Upper lobe of left lung (tissue), 6 donors: ENCODE results near the gene CD24. TPM values are rescaled to one million over a fixed set of nuclear protein-coding genes. Genes with fewer than 3 reads are reported as not detected.
A peak's percentile ranks its signal among the peaks of the same experiment; 100 is the strongest.

ENCODE experiments used
- ATAC-seq, 2 donors: fragments of 200-7000 bp; cut with Tn5 transposase; one replicate each; pipeline ENCODE4 v1.9.1; 2022; ENCODE audit warnings: mild to moderate bottlenecking in 2 of 2, moderate library complexity in 2 of 2; ENCODE audit not compliant: low FRiP score in 2 of 2
- DNase-seq, 2 donors: peaks; one replicate each; pipeline ENCODE4 v3.0.0-alpha.2; 2019 to 2020
- H3K27ac ChIP-seq, 4 donors: fragments of 200-600 bp; sonication (generic); one replicate each; pipeline ENCODE4 v1.5.1; 2016 to 2019
- H3K27me3 ChIP-seq, 4 donors: fragments of 200-600 bp; sonication (generic); one replicate each; pipeline ENCODE4 v1.5.1; 2017 to 2019
- H3K36me3 ChIP-seq, 4 donors: fragments of 200-600 bp; sonication (generic); one replicate each; pipeline ENCODE4 v1.5.1; 2016 to 2019
- H3K4me1 ChIP-seq, 4 donors: fragments of 200-600 bp; sonication (generic); one replicate each; pipeline ENCODE4 v1.5.1; 2018 to 2019
- H3K4me3 ChIP-seq, 4 donors: fragments of 200-600 bp; sonication (generic); one replicate each; pipeline ENCODE4 v1.5.1; 2017 to 2019; ENCODE audit warnings: mild to moderate bottlenecking in 2 of 4, moderate library complexity in 1 of 4
- H3K9me3 ChIP-seq, 4 donors: fragments of 200-600 bp; sonication (generic); one replicate each; pipeline ENCODE4 v1.5.1; 2018 to 2019
- CTCF ChIP-seq, 6 experiments: fragments of 450-650 bp in 4 of 6; fragments of 200-600 bp in 2 of 6; sonication (generic) in 2 of 6; IDR thresholded peaks; one replicate each; pipeline ENCODE4 v1.5.1; 2016 to 2019; ENCODE audit warnings: antibody characterized with exemption in 6 of 6
- EP300 ChIP-seq, 4 donors: sonication (generic); formaldehyde crosslinking; IDR thresholded peaks; one replicate each; pipeline ENCODE4 v1.5.1; 2017; ENCODE audit warnings: antibody characterized with exemption in 4 of 4, control low read depth in 2 of 4
- POLR2A ChIP-seq, 4 donors: fragments of 450-650 bp; IDR thresholded peaks; one replicate each; pipeline ENCODE4 v1.5.1; 2016 to 2017; ENCODE audit warnings: antibody characterized with exemption in 4 of 4, mild to moderate bottlenecking in 2 of 4
- POLR2AphosphoS5 ChIP-seq, 2 donors: sonication (generic); formaldehyde crosslinking; IDR thresholded peaks; one replicate each; pipeline ENCODE4 v1.5.1; 2017; ENCODE audit warnings: antibody characterized with exemption in 2 of 2
- WGBS, 2 donors: methylation state at CpG; one replicate each; pipeline ENCODE4 v1.1.5; 2017 to 2018; 5-methylcytosine and 5-hydroxymethylcytosine counted together
- total RNA-seq, 6 donors: library from RNA; depleted of rRNA in 4 of 6; stranded (reverse); fragments of >200 nt in 4 of 6; gene quantifications; one replicate each; pipeline versions ENCODE4 v1.1.0 to v1.2.1, GENCODE V29; 2016 to 2021
- donor health status: DM: no; HTN: no; CAD: no; lungs with moderate emphysema.
- donor health status: DM: no; HTN: yes; CAD: no; lungs with severe emphysema.

Gene CD24
- total RNA-seq, 6 donors from 2014 or later: 24.2 to 231 (median 43.8) TPM

GRCh38 chr6:106975738-106976064 lies 1.2 kb upstream of the CD24 start:
- Histone ChIP-seq H3K4me1 (peaks cover 19 to 33% (median 22%) of the 10 kb centered on the region in 4 donors), H3K27ac (peak overlapping the region in 2 of 4 donors; percentile 39 to 77), H3K9me3 (no peaks in the 10 kb centered on the region), H3K4me3 (peak overlapping the region in 3 of 4 donors; percentile 57 to 69 (median 68)), H3K36me3 (no peaks in the 10 kb centered on the region), H3K27me3 (peaks cover 0 to 26% (median 12%) of the 10 kb centered on the region in 4 donors)
- WGBS, 2 donors: 5 to 7% methylated on average over 10 to 12 of the region's 12 CpGs
- ATAC-seq (no peak), DNase-seq (no peak)
- TF ChIP-seq CTCF (IDR thresholded peaks at IDR 0.05): no peak
- no peak for TF ChIP-seq POLR2A (IDR thresholded peaks at IDR 0.05)
- TF ChIP-seq POLR2AphosphoS5 (IDR thresholded peaks at IDR 0.05): no peak
- no peak for TF ChIP-seq EP300 (IDR thresholded peaks at IDR 0.05)

- 0 to 3% methylated on average over 5 to 12 of the region's 90 CpGs for WGBS, 2 donors
- peaks cover 19 to 33% (median 22%) of the 10 kb centered on the region in 4 donors for H3K4me1 ChIP-seq
- no peaks in the 10 kb centered on the region for H3K9me3 ChIP-seq
- peak overlapping the region; percentile 56 to 69 (median 62) for H3K4me3 ChIP-seq
- H3K27me3 ChIP-seq: peaks cover 0 to 26% (median 12%) of the 10 kb centered on the region in 4 donors
- ATAC-seq: peak; percentile 51 to 90
- H3K27ac ChIP-seq: peak overlapping the region in 3 of 4 donors; percentile 39 to 77 (median 70)
- no peaks in the 10 kb centered on the region for H3K36me3 ChIP-seq
- TF ChIP-seq EP300 (IDR thresholded peaks at IDR 0.05) (no peak), CTCF (IDR thresholded peaks at IDR 0.05) (peak in 2 of 6 experiments; percentile 22 to 24)
- DNase-seq: peak; percentile 45 to 93
Observed at GRCh38 chr6:106974999-106975737, 639 bp upstream of the CD24 start.

- ATAC-seq: peak; percentile 38 to 63
- H3K4me3 ChIP-seq: peak overlapping the region; percentile 5 to 69 (median 62)
- no peaks in the 10 kb centered on the region for H3K9me3 ChIP-seq
- TF ChIP-seq EP300 (IDR thresholded peaks at IDR 0.05) (no peak), POLR2AphosphoS5 (IDR thresholded peaks at IDR 0.05) (no peak), CTCF (IDR thresholded peaks at IDR 0.05) (no peak), POLR2A (IDR thresholded peaks at IDR 0.05) (no peak)
- DNase-seq: peak in 1 of 2 donors; percentile 24
- H3K4me1 ChIP-seq: peaks cover 19 to 33% (median 22%) of the 10 kb centered on the region in 4 donors
- whole genome bisulfite sequencing, 2 donors: 0 to 2% methylated on average over 4 to 20 of the region's 32 CpGs
- H3K27ac ChIP-seq: peak overlapping the region in 3 of 4 donors; percentile 7 to 77 (median 35)
- H3K36me3 ChIP-seq: no peaks in the 10 kb centered on the region
- peaks cover 0 to 26% (median 12%) of the 10 kb centered on the region in 4 donors for H3K27me3 ChIP-seq
Observed at GRCh38 chr6:106973836-106974335, 643 bp downstream of the CD24 start.

GRCh38 chr6:106973018-106973835 lies 1.3 kb downstream of the CD24 start:
- ATAC-seq (peak; percentile 38 to 40), DNase-seq (peak; percentile 45 to 82)
- Histone ChIP-seq H3K9me3 (no peaks in the 10 kb centered on the region), H3K27me3 (peaks cover 0 to 26% (median 12%) of the 10 kb centered on the region in 4 donors), H3K4me3 (peak overlapping the region; percentile 5 to 69 (median 62)), H3K27ac (peak overlapping the region in 1 of 4 donors; percentile 77), H3K36me3 (no peaks in the 10 kb centered on the region), H3K4me1 (peaks cover 19 to 33% (median 22%) of the 10 kb centered on the region in 4 donors)
- 4 to 7% methylated on average over 27 to 49 of the region's 49 CpGs for WGBS, 2 donors
- TF ChIP-seq CTCF (IDR thresholded peaks at IDR 0.05) (no peak), POLR2A (IDR thresholded peaks at IDR 0.05) (no peak), POLR2AphosphoS5 (IDR thresholded peaks at IDR 0.05) (no peak), EP300 (IDR thresholded peaks at IDR 0.05) (no peak)
